Choroid plexus epithelial cell (primary cell): ENCODE results near the gene PKLR.

Source experiments
- DNase-seq: peaks from one replicate; pipeline ENCODE4 v3.0.0-alpha.2; 2010; ENCODE audit warnings: low read depth
- H3K4me3 ChIP-seq: 2 replicates; pipeline ENCODE4 v1.5.1; 2011; ENCODE audit warnings: low read depth, mild to moderate bottlenecking, control low read depth, low read length, moderate library complexity
- CTCF ChIP-seq: conservative IDR thresholded peaks from 2 replicates; pipeline ENCODE4 v1.5.1; 2011; ENCODE audit warnings: low read depth, mild to moderate bottlenecking, control low read depth, inconsistent platforms, low read length, moderate library complexity

The PKLR gene

GRCh38 chr1:155318082-155318481, 16.8 kb upstream of the PKLR start:
- TF ChIP-seq CTCF, result no peak
- DNase-seq, result no peak

GRCh38 chr1:155316922-155317321, 15.7 kb upstream of the PKLR start:
- no peak for DNase-seq
- H3K4me3 ChIP-seq, result no peak overlapping the region
- TF ChIP-seq CTCF, result no peak

More at GRCh38 chr1:155318082-155318481, 16.8 kb upstream of the PKLR start:
- H3K4me3 ChIP-seq, result no peak overlapping the region

DNA sequence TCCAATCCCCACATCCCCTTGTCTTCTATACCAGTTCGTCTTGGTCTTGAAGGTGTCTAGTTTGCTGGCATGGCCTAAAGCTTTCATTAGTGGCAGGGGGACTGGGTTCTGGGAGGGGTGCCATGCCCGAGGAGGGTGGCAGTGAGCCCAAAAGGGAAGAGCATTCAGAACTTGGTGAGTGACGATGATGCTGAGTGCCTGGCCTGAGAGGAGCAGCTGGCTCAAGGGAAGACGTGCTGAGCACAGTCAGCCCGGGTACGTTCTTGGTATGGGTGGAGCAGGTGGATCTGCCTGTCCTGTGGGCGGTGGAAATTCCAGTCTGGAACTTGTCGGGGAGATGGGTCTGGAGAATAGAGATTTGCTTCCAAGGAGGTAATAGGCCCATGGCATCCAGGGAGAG, 12.0 kb upstream of the PKLR start:
- TF ChIP-seq CTCF, result no peak
- no peak for DNase-seq
- H3K4me3 ChIP-seq, result no peak overlapping the region

DNA sequence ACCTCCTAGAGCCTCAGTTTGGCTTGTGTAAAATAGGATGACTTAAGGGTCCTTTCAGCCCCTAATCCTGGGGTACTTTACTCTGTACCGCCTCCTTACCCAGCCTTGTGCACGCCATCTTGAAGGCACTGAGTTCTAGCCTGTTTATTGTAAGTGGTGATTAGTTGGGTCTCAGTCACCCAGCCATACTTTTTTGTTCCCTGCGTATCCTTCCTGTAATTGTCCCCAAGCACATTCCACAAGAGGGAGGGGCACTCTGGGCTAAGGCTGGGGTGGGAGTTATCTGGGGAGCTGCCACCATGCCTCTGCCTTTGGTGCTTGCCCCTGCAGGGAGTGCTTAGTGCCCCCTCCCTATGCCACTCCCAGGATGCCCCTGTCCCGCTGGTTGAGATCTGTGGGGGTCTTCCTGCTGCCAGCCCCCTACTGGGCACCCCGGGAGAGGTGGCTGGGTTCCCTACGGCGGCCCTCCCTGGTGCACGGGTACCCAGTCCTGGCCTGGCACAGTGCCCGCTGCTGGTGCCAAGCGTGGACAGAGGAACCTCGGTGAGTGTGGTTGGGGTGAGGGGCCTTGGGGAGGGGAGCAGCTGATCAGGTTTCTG, 8.3 kb upstream of the PKLR start:
- no peak for DNase-seq
- peak overlapping the region; percentile 67 for H3K4me3 ChIP-seq
- TF ChIP-seq CTCF, result no peak

GRCh38 chr1:155308493-155309422, 7.5 kb upstream of the PKLR start, which contains the start of gene FDPS:
FDPS (plus strand) TSS chr1:155308866; CDS start chr1:155309790, 924 bp downstream.
- H3K4me3 ChIP-seq, result peak within 1 kb of the TSS; percentile 67
- TF ChIP-seq CTCF, result no peak
- DNase-seq, result peak; percentile 100

- TF ChIP-seq CTCF, result peak; percentile 37
- DNase-seq, result peak; percentile 59
- H3K4me3 ChIP-seq, result no peak overlapping the region
Measured at GRCh38 chr1:155307247-155307740, 6.1 kb upstream of the PKLR start.
